GM18909 (cell line): ENCODE measurements around the gene RPSA.
A peak's percentile ranks its signal among the peaks of the same experiment; 100 is the strongest.
"Not testable (repeated sequence)": the region's sequence is repeated elsewhere in the genome, so short reads cannot be mapped to it uniquely, and the experiment has no call there.

Experiments
- ATAC-seq: cut with Tn5 transposase; IDR thresholded peaks from one replicate; pipeline ENCODE4 v1.9.1; 2021; ENCODE audit warnings: mild to moderate bottlenecking; ENCODE audit not compliant: unreplicated experiment, poor library complexity

The RPSA gene

DNA sequence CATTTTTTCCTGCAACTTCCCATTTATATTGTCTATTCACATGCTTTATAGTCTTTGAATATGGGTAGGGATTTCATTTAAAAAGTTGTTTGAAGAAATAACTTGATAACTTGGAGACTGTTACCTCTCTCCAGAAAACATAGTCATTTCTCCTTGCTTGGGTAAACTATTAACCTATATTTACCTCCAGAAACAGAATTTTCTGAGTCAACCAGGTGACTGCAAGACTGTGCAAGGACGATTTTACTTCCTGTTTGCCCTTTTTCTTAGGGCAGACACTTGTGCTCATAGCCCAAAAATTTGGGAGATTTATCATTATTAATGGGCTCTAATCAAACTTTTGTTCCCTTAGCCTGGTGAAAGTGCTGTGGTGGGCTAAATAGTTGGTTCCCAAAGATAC, 46.6 kb downstream of the RPSA start:
- peak; percentile 85 for ATAC-seq

DNA sequence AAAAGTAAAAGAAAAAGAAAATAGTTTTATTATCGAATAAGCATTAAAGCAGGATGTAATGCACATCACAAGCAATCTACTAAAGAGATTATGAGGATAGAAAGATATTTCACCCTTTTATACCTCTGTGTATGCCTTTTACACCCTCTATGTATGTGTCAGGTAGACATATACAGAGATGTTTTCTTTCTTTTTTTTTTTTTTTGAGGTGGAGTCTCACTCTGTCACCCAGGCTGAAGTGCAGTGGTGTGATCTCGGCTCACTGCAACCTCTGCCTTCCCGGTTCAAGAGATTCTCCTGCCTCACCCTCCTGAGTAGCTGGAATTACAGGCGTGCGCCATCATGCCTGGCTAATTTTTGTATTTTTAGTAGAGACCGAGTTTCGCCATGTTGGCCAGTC, 47.4 kb downstream of the RPSA start:
- not testable (repeated sequence) for ATAC-seq

DNA sequence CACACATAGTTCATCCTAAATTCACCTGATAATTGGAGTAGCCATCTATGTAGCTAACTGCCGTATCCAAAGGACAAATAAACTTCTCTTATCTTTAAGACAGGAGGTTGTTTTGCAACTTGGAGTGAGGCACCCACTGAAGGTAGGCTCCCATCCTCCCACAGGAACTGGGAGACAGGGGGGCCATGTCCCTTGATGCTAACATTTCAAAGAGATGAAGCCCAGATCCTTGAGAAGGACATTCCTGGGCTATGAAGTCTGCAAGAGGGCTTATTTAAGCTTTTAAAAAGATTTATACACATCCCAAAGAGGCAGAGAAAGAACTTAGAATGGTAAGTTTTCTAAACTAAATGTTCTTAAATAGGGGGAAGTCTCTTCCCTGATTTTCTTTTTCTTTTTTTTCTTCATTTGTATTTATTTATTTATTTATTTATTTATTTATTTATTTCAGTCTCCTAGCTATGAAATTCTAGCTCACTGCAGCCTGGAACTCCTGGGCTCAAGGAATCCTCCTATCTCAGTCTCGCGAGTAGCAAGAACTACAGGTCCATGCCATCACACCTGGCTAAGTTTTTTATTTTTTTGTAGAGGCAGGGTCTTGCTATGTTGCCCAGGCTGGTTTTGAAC, 48.2 kb downstream of the RPSA start:
- no peak for ATAC-seq

DNA sequence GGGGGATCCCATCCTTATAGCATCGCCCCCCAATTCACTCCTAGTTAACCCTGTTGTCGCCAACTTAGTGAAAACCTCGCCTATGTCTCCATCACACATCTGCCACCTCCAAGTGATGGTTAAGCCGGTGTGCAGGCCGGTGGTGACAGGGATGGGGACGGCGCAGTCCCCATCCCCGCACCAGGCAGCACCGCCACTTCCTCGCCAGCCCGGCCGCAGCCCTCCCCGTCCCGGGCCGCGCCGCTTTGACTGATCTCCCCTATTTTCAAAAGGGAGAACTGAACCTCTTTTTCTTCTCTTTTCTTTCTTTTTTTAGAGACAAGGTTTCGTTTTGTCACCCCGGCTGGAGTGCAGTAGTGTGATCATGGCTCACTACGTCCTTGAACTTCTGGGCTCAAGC, 49.6 kb downstream of the RPSA start:
- no peak for ATAC-seq

DNA sequence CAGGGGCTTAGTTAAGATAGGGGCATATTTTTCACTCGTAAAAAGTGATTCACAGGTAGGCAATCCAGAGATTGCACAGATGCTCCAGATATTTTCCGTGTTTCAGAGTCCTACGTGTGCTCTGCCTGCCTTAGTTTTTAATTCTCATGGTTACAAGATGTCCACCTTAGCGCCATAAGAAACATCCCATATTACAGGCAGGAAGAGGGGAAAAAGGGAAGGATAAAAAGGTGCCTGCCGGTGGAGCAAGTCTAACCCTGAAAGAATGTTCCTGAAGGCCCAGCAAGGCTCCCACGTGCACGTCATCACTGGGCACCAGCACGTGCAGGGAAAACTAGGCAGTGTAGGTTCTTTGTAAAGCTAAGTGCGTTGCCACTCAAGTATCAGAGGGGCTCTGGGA, 50.8 kb downstream of the RPSA start:
- ATAC-seq, result no peak

DNA sequence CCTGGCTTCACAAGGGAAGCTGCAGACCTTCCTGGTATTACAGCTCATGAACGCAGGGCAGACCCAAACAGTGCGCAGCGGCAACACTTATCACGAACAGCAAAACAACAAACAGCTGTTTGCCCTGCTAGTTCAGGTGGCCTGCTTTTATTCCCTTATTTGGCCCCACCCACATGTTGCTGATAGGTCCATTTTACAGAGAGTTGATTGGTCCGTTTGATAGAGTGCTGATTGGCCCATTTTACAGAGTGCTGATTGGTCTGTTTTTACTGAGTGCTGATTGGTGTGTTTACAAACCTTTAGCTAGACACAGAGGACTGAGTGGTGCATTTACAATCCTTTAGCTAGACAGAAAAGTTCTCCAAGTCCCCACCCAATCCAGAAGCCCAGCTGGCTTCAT, 52.1 kb downstream of the RPSA start:
- ATAC-seq, result not testable (repeated sequence)

DNA sequence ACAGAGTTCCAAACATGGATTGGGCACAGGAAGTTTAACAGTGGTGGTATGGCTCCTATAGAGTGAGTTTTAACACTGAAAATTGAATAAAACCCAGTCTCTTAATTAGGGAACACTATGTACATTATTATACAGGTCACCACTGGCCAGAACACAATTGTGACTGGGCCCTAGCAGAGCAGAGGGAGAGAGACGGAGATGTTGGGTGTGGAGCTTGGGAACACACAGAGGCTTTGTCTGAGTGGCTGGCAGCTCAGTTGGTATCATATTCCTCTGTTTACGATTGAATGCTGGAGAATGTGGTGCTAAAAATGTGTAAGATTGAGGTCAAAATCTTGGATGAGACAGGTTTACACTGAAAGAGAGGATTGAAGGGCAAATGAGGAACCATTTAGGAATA, 54.2 kb downstream of the RPSA start:
- ATAC-seq, result no peak
